Cardiac fibroblast (primary cell): Measurements from ENCODE around the gene HCST.
"Not testable (repeated sequence)": the region's sequence is repeated elsewhere in the genome, so short reads cannot be mapped to it uniquely, and the experiment has no call there.

Experiments used
- DNase-seq, 2 donors: peaks; one replicate each; pipeline versions ENCODE4 v3.0.0 to v3.0.0-alpha.2; 2010; ENCODE audit warnings: low read depth in 2 of 2
- H3K4me3 ChIP-seq, 2 donors: replicated peaks in 1 of 2; 1 replicate in 1 of 2; 2 replicates in 1 of 2; pipeline ENCODE4 v1.5.1; 2011; ENCODE audit warnings: low read depth in 2 of 2, low read length in 2 of 2, mild to moderate bottlenecking in 2 of 2, moderate library complexity in 1 of 2
- CTCF ChIP-seq: IDR thresholded peaks from one replicate; pipeline ENCODE4 v1.5.1; 2011; ENCODE audit warnings: low read depth, mild to moderate bottlenecking, low read length, inconsistent platforms

Gene HCST

GRCh38 chr19:35888398-35888797, 13.9 kb upstream of the HCST start:
- no peak overlapping the region for H3K4me3 ChIP-seq

GRCh38 chr19:35889370-35890112, 12.8 kb upstream of the HCST start:
- H3K4me3 ChIP-seq: no peak overlapping the region
- no peak for DNase-seq
- TF ChIP-seq CTCF: no peak

More at GRCh38 chr19:35888398-35888797, 13.9 kb upstream of the HCST start:
- no peak for TF ChIP-seq CTCF
- DNase-seq: no peak

GRCh38 chr19:35890113-35890650, 12.1 kb upstream of the HCST start:
- no peak overlapping the region for H3K4me3 ChIP-seq
- TF ChIP-seq CTCF: no peak
- no peak for DNase-seq

- not testable (repeated sequence) for DNase-seq, H3K4me3 ChIP-seq
Observed at GRCh38 chr19:35891819-35892218, 10.5 kb upstream of the HCST start.

- TF ChIP-seq CTCF: no peak
- no peak overlapping the region for H3K4me3 ChIP-seq
- no peak for DNase-seq
Observed at GRCh38 chr19:35894342-35894741, 8.0 kb upstream of the HCST start.

- no peak for TF ChIP-seq CTCF
- H3K4me3 ChIP-seq: no peak overlapping the region
Observed at GRCh38 chr19:35895911-35896642, 6.3 kb upstream of the HCST start.

GRCh38 chr19:35896643-35897040, 5.7 kb upstream of the HCST start:
- no peak for DNase-seq
- H3K4me3 ChIP-seq: no peak overlapping the region
- TF ChIP-seq CTCF: no peak

More at GRCh38 chr19:35895911-35896642, 6.3 kb upstream of the HCST start:
- DNase-seq: no peak
